HEK293T (cell line): ENCODE results near the gene AQP5.
"Not testable (repeated sequence)": the region's sequence is repeated elsewhere in the genome, so short reads cannot be mapped to it uniquely, and the experiment has no call there.

ENCODE experiments used
- CTCF ChIA-PET: fragments of 350-600 bp; formaldehyde crosslinking; extraction: SDS; loops from one replicate; lab custom pipeline; 2021; ENCODE audit warnings: antibody characterized with exemption, inconsistent platforms; lab: Yijun Ruan, JAX
- POLR2A ChIA-PET: fragments of 350-600 bp; formaldehyde crosslinking; extraction: SDS; loops from one replicate; lab custom pipeline; 2020; ENCODE audit warnings: antibody characterized with exemption, inconsistent platforms; lab: Yijun Ruan, JAX
- DNase-seq: peaks from one replicate; pipeline ENCODE4 v3.0.0; 2012; ENCODE audit warnings: mixed read lengths; ENCODE audit errors: extremely low spot score
- ARNT ChIP-seq: fragments of 450-650 bp; IDR thresholded peaks from 2 replicates; pipeline ENCODE4 v1.6.1; 2017; ENCODE audit warnings: mild to moderate bottlenecking
- BHLHE40 ChIP-seq: fragments of 450-650 bp; IDR thresholded peaks from 2 replicates; pipeline ENCODE4 v1.6.1; 2016; ENCODE audit warnings: mild to moderate bottlenecking, moderate library complexity, borderline replicate concordance
- CTBP1 ChIP-seq: fragments of 450-650 bp; IDR thresholded peaks from 2 replicates; pipeline ENCODE4 v1.6.1; 2016; ENCODE audit warnings: borderline replicate concordance
- ELF4 ChIP-seq: fragments of 450-650 bp; IDR thresholded peaks from 2 replicates; pipeline ENCODE4 v1.6.1; 2017; ENCODE audit warnings: antibody characterized with exemption
- FOXA1 ChIP-seq: fragments of 450-650 bp; IDR thresholded peaks from 2 replicates; pipeline ENCODE4 v1.6.1; 2016; ENCODE audit warnings: mild to moderate bottlenecking
- FOXK2 ChIP-seq: fragments of 450-650 bp; IDR thresholded peaks from 2 replicates; pipeline ENCODE4 v1.6.1; 2016; ENCODE audit warnings: mild to moderate bottlenecking
- FOXM1 ChIP-seq: fragments of 450-650 bp; IDR thresholded peaks from 2 replicates; pipeline ENCODE4 v1.6.1; 2017; ENCODE audit warnings: mild to moderate bottlenecking, borderline replicate concordance
- HDGF ChIP-seq: fragments of 450-650 bp; IDR thresholded peaks from 2 replicates; pipeline ENCODE4 v1.6.1; 2017; ENCODE audit warnings: antibody characterized with exemption, borderline replicate concordance
- L3MBTL2 ChIP-seq: fragments of 450-650 bp; conservative IDR thresholded peaks from 2 replicates; pipeline ENCODE4 v1.6.1; 2016; ENCODE audit warnings: mild to moderate bottlenecking
- LEF1 ChIP-seq: fragments of 450-650 bp; IDR thresholded peaks from 2 replicates; pipeline ENCODE4 v1.6.1; 2017; ENCODE audit warnings: mild to moderate bottlenecking, borderline replicate concordance
- NFRKB ChIP-seq: fragments of 450-650 bp; IDR thresholded peaks from 2 replicates; pipeline ENCODE4 v1.6.1; 2016; ENCODE audit warnings: mild to moderate bottlenecking, moderate library complexity
- PKNOX1 ChIP-seq: fragments of 450-650 bp; IDR thresholded peaks from 2 replicates; pipeline ENCODE4 v1.6.1; 2016
- SP1 ChIP-seq: fragments of 450-650 bp; IDR thresholded peaks from 2 replicates; pipeline ENCODE4 v1.6.1; 2017
- SUZ12 ChIP-seq: fragments of 450-650 bp; IDR thresholded peaks from 2 replicates; pipeline ENCODE4 v1.6.1; 2016; ENCODE audit warnings: mild to moderate bottlenecking
- TARDBP ChIP-seq: fragments of 450-650 bp; IDR thresholded peaks from 2 replicates; pipeline ENCODE4 v1.6.1; 2016
- ZNF384 ChIP-seq: fragments of 450-650 bp; IDR thresholded peaks from 2 replicates; pipeline ENCODE4 v1.6.1; 2016

The AQP5 gene

GRCh38 chr12:49985981-49986380 lies 24.3 kb downstream of the AQP5 start:
- no peak for DNase-seq
- no peak for TF ChIP-seq L3MBTL2
- no peak for TF ChIP-seq FOXM1
- no peak for TF ChIP-seq SUZ12
- TF ChIP-seq FOXK2 = no peak
- TF ChIP-seq ZNF384 = no peak
- no peak for TF ChIP-seq PKNOX1
- no peak for TF ChIP-seq TARDBP
- TF ChIP-seq CTBP1 = no peak
- no peak for TF ChIP-seq BHLHE40
- TF ChIP-seq SP1 = no peak
- TF ChIP-seq ELF4 = no peak
- TF ChIP-seq FOXA1 = no peak
- no peak for TF ChIP-seq HDGF
- no peak for TF ChIP-seq NFRKB
- no peak for TF ChIP-seq ARNT
- TF ChIP-seq LEF1 = no peak
- ChIA-PET CTCF (no interaction called here), POLR2A (no interaction called here)

- DNase-seq, POLR2A ChIA-PET: not testable (repeated sequence)
- CTCF ChIA-PET = interaction anchor here (0.7 kb wide), 1 partner anchor 69 kb away, joined by 3 read pairs; no protein-coding TSS in a partner anchor
Observed at GRCh38 chr12:49986476-49986875, 24.8 kb downstream of the AQP5 start.

- POLR2A ChIA-PET = no interaction called here
- TF ChIP-seq PKNOX1 = no peak
- no peak for TF ChIP-seq ARNT
- TF ChIP-seq BHLHE40 = no peak
- TF ChIP-seq TARDBP = no peak
- TF ChIP-seq LEF1 = no peak
- CTCF ChIA-PET = no interaction called here
- DNase-seq = no peak
Observed at GRCh38 chr12:49987625-49988303, 26.1 kb downstream of the AQP5 start.

DNA sequence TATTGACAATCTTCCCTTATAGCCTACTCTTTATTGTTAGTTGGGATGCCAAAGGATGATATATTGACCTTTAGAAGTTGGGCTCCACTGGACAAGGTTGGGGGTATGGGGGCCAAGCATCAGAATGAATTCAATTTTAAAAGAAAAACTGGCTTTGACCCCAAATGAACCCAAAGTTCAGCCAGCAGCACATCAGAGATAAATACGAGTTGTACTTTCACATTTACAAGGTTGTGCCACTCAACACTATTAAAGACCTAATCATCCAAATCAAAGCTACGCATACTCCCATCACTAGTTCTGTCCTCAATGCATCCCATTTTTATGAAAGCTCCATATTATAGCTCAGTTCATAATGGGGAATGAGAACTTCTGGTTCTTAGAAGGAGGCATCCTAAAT lies 27.7 kb downstream of the AQP5 start:
- CTCF ChIA-PET = interaction anchor here (2.1 kb wide), 1 partner anchor 22 kb away, joined by 5 read pairs; no protein-coding TSS in a partner anchor
- DNase-seq, POLR2A ChIA-PET: not testable (repeated sequence)

- DNase-seq = no peak
- ChIA-PET CTCF (interaction anchor here (1.4 to 2.1 kb wide), 2 partner anchors 23 to 80 kb away, joined by 3 to 5 read pairs; no protein-coding TSS in a partner anchor), POLR2A (no interaction called here)
- TF ChIP-seq L3MBTL2 (no peak), ELF4 (no peak)
Observed at GRCh38 chr12:49990273-49990672, 28.6 kb downstream of the AQP5 start.

DNA sequence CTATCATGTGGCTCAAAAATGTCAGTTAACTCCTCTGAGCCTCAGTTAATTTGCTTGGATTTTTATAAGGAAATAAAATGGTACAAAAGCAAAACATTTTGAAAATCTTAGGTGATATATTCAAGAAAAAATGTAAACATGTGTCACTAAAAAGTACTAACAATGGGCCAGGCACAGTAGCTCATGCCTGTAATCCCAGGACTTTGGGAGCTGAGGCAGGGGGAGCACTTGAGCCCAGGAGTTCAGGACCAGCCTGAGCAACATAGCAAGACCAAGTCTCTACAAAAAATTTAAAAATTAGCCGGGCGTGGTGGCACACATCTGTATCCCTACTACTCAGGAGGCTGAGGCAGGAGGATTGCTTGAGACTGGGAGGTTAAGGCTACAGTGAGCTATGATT lies 36.8 kb downstream of the AQP5 start:
- POLR2A ChIA-PET = no interaction called here
- CTCF ChIA-PET = no interaction called here
- no peak for TF ChIP-seq ARNT
- DNase-seq = no peak

- DNase-seq = no peak
- no peak for TF ChIP-seq SP1
- ChIA-PET CTCF (interaction anchor here (0.6 kb wide), 1 partner anchor 27 kb away, joined by 3 read pairs; no protein-coding TSS in a partner anchor), POLR2A (no interaction called here)
Observed at GRCh38 chr12:50003595-50003994, 41.9 kb downstream of the AQP5 start.

DNA sequence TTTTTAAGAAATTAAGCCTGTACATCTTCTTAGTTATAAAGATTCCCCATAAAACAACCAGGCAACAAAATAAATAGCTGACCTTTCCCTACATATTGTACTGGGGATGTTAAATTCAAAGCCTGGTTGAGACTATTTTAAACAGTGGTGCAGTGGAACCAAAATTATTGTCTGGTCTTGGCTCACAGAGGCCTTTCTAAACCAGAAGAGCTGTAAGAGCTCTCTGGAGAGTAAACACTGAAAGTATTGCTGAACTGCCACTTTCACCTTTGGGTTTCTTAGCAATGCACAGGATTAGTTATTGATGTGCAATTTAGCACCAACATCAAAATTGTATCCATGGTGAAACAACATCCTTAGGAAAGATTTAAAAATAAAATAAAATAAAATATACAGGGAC lies 43.0 kb downstream of the AQP5 start:
- POLR2A ChIA-PET = no interaction called here
- no peak for TF ChIP-seq FOXK2
- no peak for TF ChIP-seq NFRKB
- TF ChIP-seq TARDBP = no peak
- CTCF ChIA-PET = no interaction called here
- no peak for DNase-seq

- no peak for TF ChIP-seq BHLHE40
- TF ChIP-seq FOXA1 = no peak
- no peak for TF ChIP-seq FOXM1
- no peak for TF ChIP-seq PKNOX1
- TF ChIP-seq TARDBP = no peak
- no peak for TF ChIP-seq L3MBTL2
- no peak for TF ChIP-seq FOXK2
- TF ChIP-seq SUZ12 = no peak
- no peak for TF ChIP-seq CTBP1
- TF ChIP-seq NFRKB = no peak
- no peak for TF ChIP-seq HDGF
- TF ChIP-seq ELF4 = no peak
- no peak for TF ChIP-seq LEF1
- no peak for TF ChIP-seq ZNF384
- no peak for TF ChIP-seq SP1
- TF ChIP-seq ARNT = no peak
- POLR2A ChIA-PET = no interaction called here
- CTCF ChIA-PET = no interaction called here
- no peak for DNase-seq
Observed at GRCh38 chr12:50005175-50005574, 43.5 kb downstream of the AQP5 start.
